Astrocyte of the spinal cord (primary cell): ENCODE data around the gene UPF2.
"Not testable (repeated sequence)": the region's sequence is repeated elsewhere in the genome, so short reads cannot be mapped to it uniquely, and the experiment has no call there.

Experiments used
- DNase-seq: peaks from one replicate; pipeline ENCODE4 v3.0.0; 2011; ENCODE audit warnings: low read depth, low spot score
- H3K4me3 ChIP-seq: 2 replicates; pipeline ENCODE4 v1.5.1; 2011; ENCODE audit warnings: low read depth, mild to moderate bottlenecking, low read length, moderate library complexity
- in situ Hi-C: cut with HindIII; loops from 2 replicates; pipeline ENCODE4 v1.10.0; 2017; ENCODE audit warnings: low sequenced_read_pairs
- TF ChIP-seq, protein P1 (sequence below): IDR thresholded peaks from 2 replicates; pipeline ENCODE4 v1.5.1; 2012; ENCODE audit warnings: low read depth, mild to moderate bottlenecking, low read length, inconsistent platforms

The UPF2 gene

DNA sequence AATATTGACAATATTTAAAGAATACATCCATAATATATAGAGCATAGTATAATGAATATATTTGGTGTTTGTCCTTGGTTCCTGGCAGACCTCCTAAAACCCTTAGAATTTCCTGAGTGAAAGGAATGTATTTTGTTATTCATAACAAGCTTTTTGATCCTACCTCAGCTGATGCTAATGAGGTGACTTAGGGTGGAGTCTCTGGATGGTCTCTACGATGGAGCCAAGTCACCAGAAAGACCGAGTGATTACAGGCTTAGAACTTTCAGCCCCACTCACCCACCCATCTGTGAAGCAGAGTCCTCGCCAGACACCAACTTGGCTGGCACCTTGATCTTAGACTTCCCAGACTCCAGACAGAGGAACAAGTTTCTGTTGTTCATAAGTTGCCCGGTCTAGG lies 35.9 kb downstream of the UPF2 start:
- in situ Hi-C loops: no loop called here
- DNase-seq: no peak
- H3K4me3 ChIP-seq: no peak overlapping the region
- TF ChIP-seq, protein P1, sequence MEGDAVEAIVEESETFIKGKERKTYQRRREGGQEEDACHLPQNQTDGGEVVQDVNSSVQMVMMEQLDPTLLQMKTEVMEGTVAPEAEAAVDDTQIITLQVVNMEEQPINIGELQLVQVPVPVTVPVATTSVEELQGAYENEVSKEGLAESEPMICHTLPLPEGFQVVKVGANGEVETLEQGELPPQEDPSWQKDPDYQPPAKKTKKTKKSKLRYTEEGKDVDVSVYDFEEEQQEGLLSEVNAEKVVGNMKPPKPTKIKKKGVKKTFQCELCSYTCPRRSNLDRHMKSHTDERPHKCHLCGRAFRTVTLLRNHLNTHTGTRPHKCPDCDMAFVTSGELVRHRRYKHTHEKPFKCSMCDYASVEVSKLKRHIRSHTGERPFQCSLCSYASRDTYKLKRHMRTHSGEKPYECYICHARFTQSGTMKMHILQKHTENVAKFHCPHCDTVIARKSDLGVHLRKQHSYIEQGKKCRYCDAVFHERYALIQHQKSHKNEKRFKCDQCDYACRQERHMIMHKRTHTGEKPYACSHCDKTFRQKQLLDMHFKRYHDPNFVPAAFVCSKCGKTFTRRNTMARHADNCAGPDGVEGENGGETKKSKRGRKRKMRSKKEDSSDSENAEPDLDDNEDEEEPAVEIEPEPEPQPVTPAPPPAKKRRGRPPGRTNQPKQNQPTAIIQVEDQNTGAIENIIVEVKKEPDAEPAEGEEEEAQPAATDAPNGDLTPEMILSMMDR: no peak

DNA sequence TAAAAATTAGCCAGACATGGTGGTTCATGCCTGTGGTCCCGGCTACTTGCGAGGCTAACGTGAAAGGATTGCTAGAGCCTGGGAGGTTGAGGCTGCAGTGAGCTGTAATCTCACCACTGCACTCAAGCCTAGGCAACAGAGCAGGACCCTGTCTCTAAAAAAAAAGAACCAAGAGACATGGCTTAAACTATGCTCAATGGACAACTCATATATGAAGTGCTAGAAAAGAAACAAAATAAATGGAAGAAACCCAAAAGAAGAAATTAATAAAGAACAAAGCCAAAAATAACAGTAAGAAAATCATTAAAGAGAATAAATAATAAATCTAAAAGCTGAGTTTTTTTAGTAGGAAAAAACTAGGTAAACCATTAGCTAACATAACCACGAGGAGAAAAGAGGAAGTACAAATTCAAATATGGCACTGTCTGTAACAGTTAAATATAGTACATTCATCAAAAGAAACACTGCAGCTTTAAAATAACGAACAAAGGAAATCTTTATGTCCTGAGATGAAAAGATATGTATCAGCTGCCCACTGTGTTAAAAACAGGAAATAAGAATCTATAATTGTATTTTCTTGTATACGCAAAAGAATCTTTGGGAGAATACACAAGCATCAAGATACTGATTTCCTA lies 48.7 kb downstream of the UPF2 start:
- DNase-seq: no peak
- TF ChIP-seq, protein P1: no peak
- H3K4me3 ChIP-seq: no peak overlapping the region
- in situ Hi-C loops: no loop called here

DNA sequence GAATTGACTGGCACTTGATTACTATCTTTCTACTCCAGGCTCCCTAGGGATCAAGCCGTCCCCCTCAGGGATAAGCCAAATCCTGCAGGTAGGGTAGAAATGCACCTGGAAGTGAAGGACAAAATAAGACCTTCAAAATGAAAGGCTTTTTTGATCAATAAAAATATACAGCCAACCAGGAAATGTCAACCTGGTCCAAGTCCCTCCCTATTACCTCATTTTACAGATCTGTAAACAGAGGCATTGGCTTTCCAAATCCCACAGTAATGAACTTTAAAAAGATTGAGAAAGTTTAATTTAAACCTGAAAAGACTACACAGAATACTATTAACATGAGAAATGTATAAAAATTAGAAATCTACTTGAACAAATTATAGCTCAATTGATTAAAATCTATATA lies 53.7 kb downstream of the UPF2 start:
- DNase-seq: no peak
- no peak overlapping the region for H3K4me3 ChIP-seq
- in situ Hi-C loops: no loop called here
- TF ChIP-seq, protein P1: no peak

DNA sequence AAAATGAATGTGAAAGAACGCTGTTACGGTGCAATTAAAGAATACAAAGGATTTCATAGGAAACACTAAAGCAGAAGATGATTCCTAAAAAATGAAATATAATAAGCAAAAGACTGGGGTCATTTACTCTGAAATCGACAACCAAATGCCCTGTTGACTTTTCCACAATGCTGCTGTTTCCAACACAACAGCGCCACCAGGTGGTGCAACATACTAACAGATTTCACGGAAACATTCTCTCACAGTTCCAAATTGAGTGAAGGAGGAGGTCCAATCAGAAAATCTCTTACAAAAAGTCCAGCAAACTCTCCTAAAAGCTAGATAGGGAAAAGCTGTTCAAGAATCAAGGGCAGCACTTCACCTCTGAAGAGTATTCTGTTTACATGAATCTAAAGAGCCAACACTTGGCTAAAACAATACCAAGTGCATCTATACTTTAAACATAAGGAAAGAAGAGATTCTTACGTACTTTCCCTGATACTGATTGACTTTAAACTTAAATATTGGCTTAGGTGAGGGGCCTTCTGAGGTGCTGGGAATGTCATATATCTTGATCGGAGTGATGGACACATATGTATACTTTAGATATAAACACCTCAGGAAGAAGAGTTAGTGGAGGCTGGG lies 55.9 kb downstream of the UPF2 start:
- in situ Hi-C loops: no loop called here
- TF ChIP-seq, protein P1: peak; percentile 78
- H3K4me3 ChIP-seq: no peak overlapping the region
- peak; percentile 83 for DNase-seq

DNA sequence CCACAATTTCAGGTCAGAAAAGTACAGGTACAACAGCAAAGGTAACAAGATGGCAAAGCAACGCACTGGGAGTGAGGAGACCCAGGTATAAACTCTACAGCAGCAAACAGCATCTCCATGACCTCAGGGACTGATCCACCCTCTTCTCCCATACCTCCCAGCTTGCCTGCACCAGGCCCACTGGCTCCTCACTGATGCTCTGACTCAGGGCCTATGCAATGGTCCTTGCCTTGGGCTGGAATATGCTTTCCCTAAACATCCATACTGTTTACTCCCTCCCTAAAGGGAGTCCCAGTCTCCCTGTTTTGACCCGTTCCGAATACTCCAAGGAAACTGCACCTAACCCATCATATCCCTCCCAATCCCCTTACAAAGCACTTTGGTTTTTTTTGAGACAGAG lies 60.4 kb downstream of the UPF2 start:
- no peak for DNase-seq
- TF ChIP-seq, protein P1: no peak
- no peak overlapping the region for H3K4me3 ChIP-seq
- in situ Hi-C loops: no loop called here

DNA sequence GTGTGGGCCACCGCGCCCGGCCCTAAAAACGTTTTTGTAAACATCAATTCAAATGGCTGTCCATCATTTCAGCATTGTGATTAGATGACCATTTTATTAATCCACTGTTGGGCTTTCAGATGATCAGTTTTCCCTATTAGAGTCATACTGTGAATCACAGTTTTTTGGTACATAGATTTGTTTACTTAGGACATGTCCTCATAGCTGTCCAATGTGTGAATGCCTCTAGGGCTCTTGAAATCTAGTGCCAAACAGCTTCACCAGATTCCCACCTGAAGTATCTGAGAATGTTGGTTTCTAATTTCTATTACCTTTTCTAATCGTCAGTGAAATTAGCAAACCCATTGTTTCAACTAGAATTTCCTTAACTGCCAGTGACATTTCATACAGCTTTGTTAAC lies 66.8 kb downstream of the UPF2 start:
- no peak for DNase-seq
- TF ChIP-seq, protein P1: no peak
- in situ Hi-C loops: no loop called here
- no peak overlapping the region for H3K4me3 ChIP-seq

DNA sequence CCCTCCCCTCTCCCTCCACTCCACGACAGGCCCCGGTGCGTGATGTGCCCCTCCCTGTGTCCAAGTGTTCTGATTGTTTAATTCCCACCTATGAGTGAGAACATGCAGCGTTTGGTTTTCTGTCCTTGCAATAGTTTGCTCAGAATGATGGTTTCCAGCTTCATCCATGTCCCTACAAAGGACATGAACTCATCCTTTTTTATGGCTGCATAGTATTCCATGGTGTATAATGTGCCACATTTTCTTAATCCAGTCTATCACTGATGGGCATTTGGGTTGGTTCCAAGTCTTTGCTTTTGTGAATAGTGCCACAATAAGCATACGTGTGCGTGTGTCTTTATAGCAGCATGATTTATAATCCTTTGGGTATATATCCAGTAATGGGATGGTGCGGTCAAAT lies 70.1 kb downstream of the UPF2 start:
- in situ Hi-C loops, H3K4me3 ChIP-seq, DNase-seq: not testable (repeated sequence)
